HG03103 (cell line): ENCODE measurements around the gene FANK1.
A peak's percentile ranks its signal among the peaks of the same experiment; 100 is the strongest.
"Not testable (repeated sequence)": the region's sequence is repeated elsewhere in the genome, so short reads cannot be mapped to it uniquely, and the experiment has no call there.

Source experiments
- ATAC-seq: cut with Tn5 transposase; IDR thresholded peaks from one replicate; pipeline ENCODE4 v1.9.1; 2021; ENCODE audit warnings: low read depth; ENCODE audit not compliant: unreplicated experiment

FANK1 gene

GRCh38 chr10:125926247-125926646 lies 29.9 kb downstream of the FANK1 start:
- no peak for ATAC-seq

- ATAC-seq, result not testable (repeated sequence)
These were observed 30.9 kb downstream of the FANK1 start for GRCh38 chr10:125927265-125927664.

GRCh38 chr10:125928928-125929585 lies 32.7 kb downstream of the FANK1 start:
- no peak for ATAC-seq

- no peak for ATAC-seq
These were observed 33.3 kb downstream of the FANK1 start for GRCh38 chr10:125929618-125930017.

DNA sequence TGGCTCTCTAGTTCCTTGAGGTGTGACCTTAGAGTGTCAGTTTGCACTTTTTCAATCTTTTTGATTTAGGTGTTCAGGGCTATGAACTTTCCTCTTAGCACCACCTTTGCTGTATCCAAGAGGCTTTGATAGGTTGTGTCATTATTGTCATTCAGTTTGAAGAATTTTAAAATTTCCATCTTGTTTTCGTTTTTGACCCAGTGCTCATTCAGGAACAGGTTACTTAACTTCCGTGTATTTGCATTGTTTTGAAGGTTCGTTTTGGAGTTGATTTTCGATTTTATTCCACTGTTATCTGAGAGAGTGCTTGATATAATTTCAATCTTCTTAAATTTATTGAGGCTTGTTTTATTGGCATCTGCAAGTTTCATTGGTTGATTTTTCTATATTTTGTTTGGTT lies 37.3 kb downstream of the FANK1 start:
- no peak for ATAC-seq

GRCh38 chr10:125936331-125936730 lies 40.0 kb downstream of the FANK1 start:
- no peak for ATAC-seq

DNA sequence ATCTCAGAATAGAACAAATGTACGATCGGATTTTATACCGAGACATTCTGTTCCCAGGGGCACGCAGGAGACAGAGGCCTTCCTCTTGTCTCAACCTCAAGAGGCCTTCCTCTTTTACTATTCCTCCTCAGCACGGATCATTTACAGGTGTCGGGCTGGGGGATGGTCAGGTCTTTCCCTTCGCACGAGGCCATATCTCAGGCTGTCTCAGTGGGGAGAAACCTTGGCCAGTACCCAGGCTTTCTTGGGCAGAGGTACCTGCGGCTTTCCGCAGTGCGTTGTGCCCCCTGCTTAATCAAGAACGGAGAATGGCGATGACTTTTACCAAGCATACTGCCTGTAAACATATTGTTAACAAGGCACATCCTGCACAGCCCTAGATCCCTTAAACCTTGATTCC lies 44.2 kb downstream of the FANK1 start:
- no peak for ATAC-seq

DNA sequence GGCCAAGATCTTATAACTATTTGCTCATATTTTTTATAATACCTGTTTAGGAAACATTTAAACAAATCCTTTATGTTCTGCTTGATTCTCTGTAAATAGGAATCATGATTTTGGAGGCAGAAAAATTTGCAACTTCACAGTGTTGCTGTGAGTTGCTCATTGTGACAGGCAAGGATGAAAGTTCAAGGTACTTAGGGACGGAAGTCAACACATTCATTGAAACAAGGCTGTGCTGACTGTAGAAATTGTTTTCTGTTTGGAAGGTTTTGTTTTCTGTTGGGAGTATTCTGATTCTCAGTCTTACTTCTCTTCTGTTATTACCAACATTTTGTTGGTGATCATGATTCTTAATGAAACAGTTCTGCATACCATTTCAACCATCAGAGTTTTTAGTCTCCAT lies 54.9 kb downstream of the FANK1 start:
- ATAC-seq, result no peak

GRCh38 chr10:125953778-125954385 lies 57.5 kb downstream of the FANK1 start:
- ATAC-seq, result no peak

GRCh38 chr10:125955766-125956165 lies 59.4 kb downstream of the FANK1 start:
- ATAC-seq, result no peak

DNA sequence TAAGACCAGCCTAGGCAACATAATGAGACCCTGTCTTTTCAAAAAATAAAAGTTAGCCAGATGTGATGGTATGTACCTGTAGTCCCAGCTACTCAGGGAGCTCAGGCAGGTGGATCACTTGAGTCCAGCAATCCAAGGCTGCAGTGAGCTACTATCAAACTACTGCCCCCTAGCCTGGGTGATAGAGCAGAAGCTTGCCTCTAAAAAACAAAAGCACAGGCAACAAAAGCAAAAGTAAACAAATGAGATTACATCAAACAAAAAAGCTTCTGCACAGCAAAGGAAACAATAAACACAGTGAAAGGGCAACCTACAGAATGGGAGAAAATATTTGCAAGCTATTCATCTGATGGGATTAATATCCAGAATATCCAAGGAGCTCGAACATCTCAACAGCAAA lies 65.4 kb downstream of the FANK1 start:
- ATAC-seq, result no peak

DNA sequence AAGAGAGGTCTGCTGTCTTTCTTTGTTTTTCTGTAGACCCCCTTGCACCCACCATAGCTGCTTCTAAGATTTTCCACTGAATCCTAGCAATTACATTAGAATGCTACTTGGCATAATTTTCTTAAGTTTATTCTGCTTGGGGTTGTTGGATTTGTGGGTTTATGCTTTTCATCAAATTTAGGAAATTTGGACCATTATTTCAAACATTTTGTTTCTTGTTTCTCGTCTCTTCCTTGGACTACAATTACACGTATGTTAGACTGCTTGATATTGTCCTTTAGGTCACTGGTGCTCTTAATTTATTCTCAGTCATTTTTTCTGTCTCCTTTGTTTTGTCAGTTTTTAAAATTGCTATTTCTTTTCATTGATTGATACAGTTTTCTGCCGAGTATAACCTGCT lies 65.8 kb downstream of the FANK1 start:
- no peak for ATAC-seq

DNA sequence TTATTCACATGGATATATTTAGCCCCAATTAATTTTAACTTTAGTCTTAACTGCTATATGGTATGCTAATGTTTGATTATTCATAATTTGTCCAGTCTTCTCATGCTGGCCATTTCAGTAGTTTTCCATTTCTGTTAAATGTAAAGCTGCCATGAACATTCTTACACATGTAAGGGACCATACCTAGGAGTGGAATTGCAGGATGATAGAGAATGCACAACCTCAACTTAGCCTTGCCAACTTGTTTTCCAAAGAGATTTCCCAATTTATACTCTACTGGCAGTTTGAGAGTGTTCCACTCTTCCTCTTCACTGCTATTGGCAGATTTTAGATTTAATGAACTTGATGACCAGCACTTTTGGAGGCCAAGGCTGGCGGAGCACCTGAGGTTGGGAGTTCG lies 68.2 kb downstream of the FANK1 start:
- no peak for ATAC-seq

- ATAC-seq, result no peak
These were observed 71.2 kb downstream of the FANK1 start for GRCh38 chr10:125967533-125967932.

DNA sequence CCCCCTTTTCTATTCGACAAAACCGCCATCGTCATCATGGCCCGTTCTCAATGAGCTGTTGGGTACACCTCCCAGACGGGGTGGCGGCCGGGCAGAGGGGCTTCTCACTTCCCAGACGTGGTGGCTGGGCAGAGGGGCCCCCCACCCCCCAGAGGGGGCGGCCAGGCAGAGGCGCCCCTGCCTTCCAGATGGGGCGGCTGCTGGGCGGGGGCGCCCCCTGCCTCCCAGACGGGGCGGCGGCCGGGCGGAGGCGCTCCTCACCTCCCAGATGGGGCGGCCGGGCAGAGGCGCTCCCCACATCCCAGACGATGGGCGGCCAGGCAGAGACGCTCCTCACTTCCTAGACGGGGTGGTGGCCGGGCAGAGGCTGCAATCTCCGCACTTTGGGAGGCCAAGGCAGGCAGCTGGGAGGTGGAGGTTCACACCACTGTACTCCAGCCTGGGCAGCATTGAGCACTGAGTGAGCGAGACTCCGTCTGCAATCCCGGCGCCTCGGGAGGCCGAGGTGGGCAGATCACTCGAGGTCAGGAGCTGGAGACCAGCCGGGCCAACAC lies 73.8 kb downstream of the FANK1 start:
- ATAC-seq, result not testable (repeated sequence)

DNA sequence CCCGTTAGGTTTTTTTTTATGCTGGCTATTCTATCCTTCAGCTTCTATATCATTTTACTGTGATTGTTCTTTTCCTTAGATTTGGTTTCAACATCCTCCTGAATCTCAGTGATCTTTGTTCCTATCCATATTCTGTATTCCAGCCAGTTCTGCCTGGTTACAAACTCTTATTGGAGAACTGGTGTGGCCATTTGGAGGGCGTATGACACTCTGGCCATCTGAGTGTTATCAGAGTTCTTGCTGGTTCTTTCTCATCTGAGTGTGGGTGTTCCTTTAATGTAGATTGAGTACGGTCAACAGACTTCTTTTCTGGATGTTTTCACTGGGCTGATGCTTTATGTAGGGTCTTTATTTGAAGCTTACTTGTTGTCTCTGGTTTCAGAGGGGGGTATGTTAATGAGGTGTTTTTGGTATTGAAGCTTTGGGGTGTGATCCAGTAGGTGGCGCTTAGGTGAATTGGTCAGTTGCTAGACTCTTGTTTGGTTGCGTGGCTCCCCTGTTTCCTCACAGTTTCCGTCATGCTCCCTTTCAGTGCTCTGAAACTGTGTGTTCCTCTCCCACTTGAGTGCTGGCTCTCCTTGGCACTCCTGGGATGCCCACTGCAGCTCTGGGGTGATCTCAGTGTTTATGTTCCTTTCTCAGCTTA lies 80.7 kb downstream of the FANK1 start:
- no peak for ATAC-seq

- no peak for ATAC-seq
These were observed 83.6 kb downstream of the FANK1 start for GRCh38 chr10:125979976-125980375.

DNA sequence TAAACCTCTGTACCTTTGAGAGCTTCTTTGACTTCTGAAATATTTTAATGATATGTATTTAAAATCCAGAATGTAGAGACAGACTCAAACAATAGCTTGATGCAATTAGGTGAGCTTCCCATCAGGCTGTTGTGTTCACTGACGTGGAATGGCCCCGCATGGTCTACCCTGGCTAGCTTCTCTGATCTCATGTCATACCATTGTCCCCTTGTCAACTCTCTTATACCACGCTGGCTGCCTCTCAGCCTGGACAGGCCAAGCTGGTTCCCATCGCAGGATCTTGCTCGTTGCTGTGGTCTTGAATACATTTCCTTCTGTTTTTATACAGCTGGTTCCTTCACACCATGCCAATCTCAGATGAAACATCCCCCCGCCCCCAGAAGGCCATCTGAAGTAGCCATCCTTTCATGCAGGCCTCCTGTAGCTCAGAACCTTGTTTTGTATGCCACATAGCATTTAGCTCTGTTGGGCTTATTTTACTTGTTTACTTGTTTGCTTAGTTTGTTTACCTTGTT lies 84.2 kb downstream of the FANK1 start:
- ATAC-seq, result no peak

- peak; percentile 76 for ATAC-seq
These were observed 86.0 kb downstream of the FANK1 start for GRCh38 chr10:125982260-125982948.

DNA sequence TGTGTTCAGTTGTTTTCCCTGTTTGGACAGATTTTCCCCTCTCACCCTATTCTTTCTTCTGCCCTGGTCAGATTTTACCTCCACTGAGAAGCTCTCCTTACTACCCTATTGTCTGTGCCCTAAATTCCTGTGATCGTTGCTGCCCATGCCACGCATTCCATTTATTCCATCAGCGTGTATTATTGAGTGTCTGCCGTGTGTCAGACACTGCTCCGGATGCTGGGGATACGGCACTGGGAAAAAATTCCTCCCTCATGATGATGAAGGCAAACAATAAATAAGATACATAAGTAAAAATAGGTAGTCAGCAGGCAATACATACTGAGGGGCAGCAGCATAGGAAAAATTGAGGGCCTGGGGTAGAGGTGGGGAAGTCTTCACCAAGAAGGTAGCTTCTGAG lies 86.8 kb downstream of the FANK1 start:
- no peak for ATAC-seq

DNA sequence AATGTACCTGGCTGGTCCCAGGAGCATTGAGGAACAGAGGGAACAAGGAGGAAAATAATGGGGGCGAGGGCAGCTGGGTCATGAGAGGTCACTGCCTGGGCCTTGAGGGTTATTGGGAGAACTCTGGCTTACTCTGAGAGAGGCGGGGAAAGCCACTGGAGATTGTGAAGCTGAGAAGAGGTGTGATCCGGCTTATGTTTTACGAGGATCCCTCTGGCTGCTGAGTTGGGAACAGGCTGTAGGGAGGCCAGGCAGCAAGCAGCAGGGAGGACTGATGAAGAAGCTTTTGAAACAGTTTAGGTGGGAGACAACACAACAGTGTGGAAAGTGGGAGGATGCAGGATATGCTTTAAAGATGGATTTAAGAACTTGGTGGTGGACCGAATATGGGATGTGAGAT lies 87.3 kb downstream of the FANK1 start:
- ATAC-seq, result no peak
